Transverse colon (tissue), 4 donors: Measurements from ENCODE around the gene MACROD1. TPM values are rescaled to one million over a fixed set of nuclear protein-coding genes. Genes with fewer than 3 reads are reported as not detected.
"Not testable (repeated sequence)": the region's sequence is repeated elsewhere in the genome, so short reads cannot be mapped to it uniquely, and the experiment has no call there.

Source experiments
- DNase-seq: peaks from one replicate; pipeline ENCODE4 v3.0.0-alpha.2; 2019
- H3K27ac ChIP-seq, 4 donors: fragments of 200-600 bp; sonication (generic); 2 replicates each; pipeline ENCODE4 v1.5.1; 2016 to 2018; ENCODE audit warnings: inconsistent platforms in 4 of 4
- H3K27me3 ChIP-seq: fragments of 200-600 bp; sonication (generic); 2 replicates; pipeline ENCODE4 v1.5.1; 2017; ENCODE audit warnings: inconsistent platforms
- H3K36me3 ChIP-seq, 4 donors: fragments of 200-600 bp; sonication (generic); 2 replicates each; pipeline ENCODE4 v1.5.1; 2017 to 2019; ENCODE audit warnings: inconsistent platforms in 4 of 4
- H3K4me1 ChIP-seq, 4 donors: fragments of 200-600 bp; sonication (generic); 2 replicates each; pipeline ENCODE4 v1.5.1; 2017 to 2020; ENCODE audit warnings: inconsistent platforms in 4 of 4
- H3K4me3 ChIP-seq, 4 donors: fragments of 200-600 bp; sonication (generic); 1 replicate in 1 of 4; 2 replicates in 3 of 4; pipeline versions ENCODE4 v1.5.1 to v1.6.1; 2017 to 2019; ENCODE audit warnings: inconsistent platforms in 4 of 4
- H3K9me3 ChIP-seq, 2 donors: fragments of 200-600 bp; sonication (generic); 2 replicates each; pipeline ENCODE4 v1.5.1; 2017 to 2019; ENCODE audit warnings: inconsistent platforms in 2 of 2
- CTCF ChIP-seq, 5 experiments: fragments of 200-600 bp in 3 of 5; fragments of 450-650 bp in 2 of 5; sonication (generic) in 3 of 5; IDR thresholded peaks; 1 replicate in 2 of 5; 2 replicates in 3 of 5; pipeline ENCODE4 v1.5.1; 2016 to 2017; ENCODE audit warnings: antibody characterized with exemption in 5 of 5, inconsistent platforms in 3 of 5, mild to moderate bottlenecking in 2 of 5, moderate library complexity in 1 of 5
- EP300 ChIP-seq: sonication (generic); formaldehyde crosslinking; IDR thresholded peaks from one replicate; pipeline ENCODE4 v1.6.1; 2017; ENCODE audit warnings: antibody characterized with exemption, low read depth
- POLR2A ChIP-seq: fragments of 450-650 bp; IDR thresholded peaks from one replicate; pipeline ENCODE4 v1.6.1; 2016; ENCODE audit warnings: antibody characterized with exemption, mild to moderate bottlenecking, moderate library complexity
- POLR2AphosphoS5 ChIP-seq, 3 donors: sonication (generic); formaldehyde crosslinking; IDR thresholded peaks; one replicate each; pipeline ENCODE4 v1.6.1; 2016; ENCODE audit warnings: antibody characterized with exemption in 3 of 3
- WGBS, 2 donors: methylation state at CpG; one replicate each; pipeline ENCODE4 v1.1.5; 2018; ENCODE audit warnings: low coverage in 1 of 2; 5-methylcytosine and 5-hydroxymethylcytosine counted together
- in situ Hi-C, 4 donors: fragments of 200-750 bp; cut with MboI; loops; one replicate each; pipeline versions ENCODE4 v1.15.0 to v1.15.1; 2017; ENCODE audit warnings: low sequenced_read_pairs in 3 of 4, low pct_ligation_motif_present in 1 of 4, low pct_unique_long_range_greater_than_20kb in 1 of 4
- intact Hi-C: fragments of 100-400 bp; cut with DNase I; formaldehyde crosslinking; loops from one replicate; pipeline ENCODE4 v1.15.1; 2023; ENCODE audit warnings: low total_unique reads
- total RNA-seq, 4 donors: library from RNA; depleted of rRNA; stranded (reverse); fragments of >200 nt; gene quantifications; one replicate each; pipeline ENCODE4 v1.1.0, GENCODE V29; 2016

MACROD1 gene
- total RNA-seq, 4 donors from 2014 or later, result 42.9 to 50.7 (median 50.1) TPM

DNA sequence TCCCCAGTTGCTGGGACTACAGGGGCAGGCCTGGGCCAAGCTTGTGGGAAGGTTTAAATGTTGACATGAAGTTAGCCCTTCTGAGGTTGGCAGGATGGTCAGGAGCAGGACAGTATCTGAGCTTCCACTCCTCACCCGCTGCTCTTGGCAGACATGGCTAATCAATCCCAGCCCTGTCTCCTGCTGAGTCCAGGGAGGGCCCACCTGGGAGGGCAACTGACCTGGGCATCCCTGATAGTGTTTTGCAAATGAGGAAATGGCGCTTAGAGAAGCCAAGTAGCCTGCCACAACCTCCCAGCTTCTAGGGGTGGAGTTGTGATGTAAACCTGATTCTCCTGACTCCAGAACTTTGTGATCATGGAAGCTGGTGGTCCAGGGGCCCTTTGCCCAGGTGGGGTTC, 113.5 kb downstream of the MACROD1 start:
- in situ Hi-C loops, result no loop called here
- 76% methylated on average over 2 of the region's 2 CpGs; no CpG with 5 or more reads in 1 of the 2 donors for WGBS, 2 donors
- H3K27me3 ChIP-seq, result no peaks in the 10 kb centered on the region

GRCh38 chr11:64051297-64051696, 114.6 kb downstream of the MACROD1 start:
- Histone ChIP-seq H3K27me3 (no peaks in the 10 kb centered on the region), H3K9me3 (no peaks in the 10 kb centered on the region), H3K36me3 (no peaks in the 10 kb centered on the region), H3K27ac (no peak overlapping the region), H3K4me3 (no peak overlapping the region), H3K4me1 (no peaks in the 10 kb centered on the region)
- in situ Hi-C loops, result no loop called here
- intact Hi-C loops, result no loop called here
- TF ChIP-seq POLR2A, result no peak
- TF ChIP-seq CTCF (IDR thresholded peaks at IDR 0.05), result no peak
- no peak for TF ChIP-seq EP300
- TF ChIP-seq POLR2AphosphoS5 (IDR thresholded peaks at IDR 0.05), result no peak
- WGBS, 2 donors, result 93% methylated on average over 11 of the region's 19 CpGs; no CpG with 5 or more reads in 1 of the 2 donors
- DNase-seq, result no peak

More for the DNA sequence above, 113.5 kb downstream of the MACROD1 start:
- Histone ChIP-seq H3K36me3 (no peaks in the 10 kb centered on the region), H3K4me1 (peaks cover 0 to 2% (median 0%) of the 10 kb centered on the region in 4 donors), H3K27ac (no peak overlapping the region), H3K4me3 (no peak overlapping the region), H3K9me3 (no peaks in the 10 kb centered on the region)
- TF ChIP-seq POLR2A (no peak), POLR2AphosphoS5 (IDR thresholded peaks at IDR 0.05) (no peak), EP300 (no peak), CTCF (IDR thresholded peaks at IDR 0.05) (no peak)
- DNase-seq, result no peak
- intact Hi-C loops, result no loop called here

GRCh38 chr11:64049509-64049908, 116.4 kb downstream of the MACROD1 start:
- H3K9me3 ChIP-seq, result no peaks in the 10 kb centered on the region
- no peaks in the 10 kb centered on the region for H3K27me3 ChIP-seq
- in situ Hi-C loops, result no loop called here
- no peak for DNase-seq
- no peak for TF ChIP-seq POLR2AphosphoS5 (IDR thresholded peaks at IDR 0.05)
- no peak for TF ChIP-seq EP300
- no peak for TF ChIP-seq POLR2A
- TF ChIP-seq CTCF (IDR thresholded peaks at IDR 0.05), result no peak
- H3K27ac ChIP-seq, result no peak overlapping the region
- H3K4me3 ChIP-seq, result no peak overlapping the region
- 87% methylated on average over 8 of the region's 8 CpGs; no CpG with 5 or more reads in 1 of the 2 donors for WGBS, 2 donors
- no peaks in the 10 kb centered on the region for H3K4me1 ChIP-seq
- intact Hi-C loops, result loop anchor here (1.0 kb wide), 1 partner anchor 24 kb away; no protein-coding TSS in a partner anchor
- no peaks in the 10 kb centered on the region for H3K36me3 ChIP-seq

GRCh38 chr11:64048042-64048854, 117.7 kb downstream of the MACROD1 start:
- H3K27ac ChIP-seq, result peak overlapping the region in 1 of 4 donors; percentile 12
- TF ChIP-seq EP300 (no peak), CTCF (IDR thresholded peaks at IDR 0.05) (no peak), POLR2A (no peak), POLR2AphosphoS5 (IDR thresholded peaks at IDR 0.05) (no peak)
- DNase-seq, result no peak
- in situ Hi-C loops (no loop called here), intact Hi-C loops (no loop called here)
- H3K9me3 ChIP-seq, result no peaks in the 10 kb centered on the region
- H3K4me1 ChIP-seq, result no peaks in the 10 kb centered on the region
- H3K4me3 ChIP-seq, result no peak overlapping the region
- H3K36me3 ChIP-seq, result no peaks in the 10 kb centered on the region
- no peaks in the 10 kb centered on the region for H3K27me3 ChIP-seq
- 85% methylated on average over 10 of the region's 19 CpGs; no CpG with 5 or more reads in 1 of the 2 donors for WGBS, 2 donors

GRCh38 chr11:64047373-64047772, 118.5 kb downstream of the MACROD1 start:
- H3K27ac ChIP-seq, H3K4me3 ChIP-seq, intact Hi-C loops, H3K27me3 ChIP-seq, in situ Hi-C loops, H3K36me3 ChIP-seq, H3K9me3 ChIP-seq, DNase-seq, H3K4me1 ChIP-seq: not testable (repeated sequence)
- WGBS, 2 donors, result 89 to 90% methylated on average over 2 to 8 of the region's 8 CpGs
